GM10266 (cell line): ENCODE measurements around the gene CLIC1.

Experiments
- DNase-seq: peaks from one replicate; pipeline ENCODE4 v3.0.0; 2012; ENCODE audit errors: extremely low spot score
- CTCF ChIP-seq: IDR thresholded peaks from 2 replicates; pipeline ENCODE4 v1.5.1; 2012; ENCODE audit warnings: mild to moderate bottlenecking, low read depth; ENCODE audit not compliant: control insufficient read depth, insufficient read depth; ENCODE audit errors: missing control alignments

The CLIC1 gene

DNA sequence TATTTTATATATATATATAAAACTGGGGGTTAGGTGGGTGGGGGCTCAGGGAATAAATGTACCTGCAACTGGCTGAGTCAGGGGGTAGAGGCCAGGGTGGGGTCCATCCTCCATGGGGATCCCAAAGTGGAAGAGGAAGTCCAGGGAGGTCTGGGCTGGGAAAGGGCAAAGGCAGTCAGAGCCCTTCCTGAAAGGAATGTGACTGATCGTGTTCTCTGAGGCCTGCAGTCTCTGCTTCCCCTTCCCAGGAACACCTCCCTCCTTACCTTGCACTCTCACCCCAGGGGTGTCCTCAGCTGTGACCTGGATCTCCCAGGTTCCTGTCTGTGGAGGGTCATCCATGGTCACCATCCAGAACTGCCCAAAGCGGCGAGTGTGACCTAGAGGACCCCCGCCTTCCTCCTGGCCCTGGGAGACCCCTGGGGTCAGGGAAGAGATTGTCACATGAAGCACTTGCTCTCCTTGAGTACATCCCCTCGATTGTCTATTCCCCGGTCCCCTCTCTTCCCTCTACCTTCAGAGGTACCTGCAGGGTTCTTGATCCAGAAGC lies 30.8 kb upstream of the CLIC1 start:
- DNase-seq = no peak
- TF ChIP-seq CTCF = no peak

GRCh38 chr6:31765910-31766794 lies 29.8 kb upstream of the CLIC1 start:
- DNase-seq = no peak
- TF ChIP-seq CTCF = no peak

DNA sequence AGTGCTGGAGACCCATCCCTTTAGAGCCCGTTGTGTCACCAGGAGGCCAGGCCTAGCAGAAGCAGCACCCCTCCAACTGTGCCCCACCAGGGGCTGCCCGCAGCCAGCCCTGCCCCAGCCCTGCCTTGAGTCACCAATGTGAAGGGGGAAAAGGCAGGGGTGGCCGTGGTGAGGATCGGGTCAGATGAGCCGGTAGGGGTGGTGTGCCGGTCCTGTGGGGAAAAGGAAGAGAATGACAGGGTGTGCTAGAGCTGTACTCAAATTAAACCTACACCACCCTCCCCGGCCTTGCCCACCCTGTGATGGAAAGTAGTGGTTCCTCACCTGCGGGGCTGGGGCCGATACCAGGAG lies 29.2 kb upstream of the CLIC1 start:
- no peak for DNase-seq
- TF ChIP-seq CTCF = no peak

DNA sequence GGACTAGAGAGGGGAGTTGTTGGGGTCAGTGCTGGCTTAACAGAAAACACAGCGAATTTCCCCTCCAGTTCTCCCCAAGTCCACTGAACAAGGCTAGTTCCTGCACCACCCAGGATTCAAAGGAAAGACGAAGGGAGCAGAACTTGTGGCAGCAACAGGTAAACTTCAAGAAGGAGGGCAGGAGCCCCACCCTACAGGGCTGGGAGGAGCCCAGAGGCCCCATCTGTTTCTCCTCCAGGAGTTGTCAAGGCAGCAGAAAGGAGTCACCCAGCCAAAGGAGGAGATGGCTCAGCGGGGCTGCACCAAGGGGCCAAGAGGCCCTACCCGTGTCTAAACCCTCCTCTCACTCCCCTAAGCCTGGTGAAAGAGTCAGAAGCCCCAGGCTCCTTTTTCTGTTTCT lies 27.9 kb upstream of the CLIC1 start:
- DNase-seq = no peak
- no peak for TF ChIP-seq CTCF

- DNase-seq = no peak
- no peak for TF ChIP-seq CTCF
Observed at GRCh38 chr6:31763619-31763940, 27.2 kb upstream of the CLIC1 start.

GRCh38 chr6:31762878-31763618 lies 26.7 kb upstream of the CLIC1 start:
- DNase-seq = no peak
- TF ChIP-seq CTCF = no peak

- DNase-seq = no peak
- no peak for TF ChIP-seq CTCF
Observed at GRCh38 chr6:31762356-31762755, 26.0 kb upstream of the CLIC1 start, which contains the start of gene SAPCD1. Gene SAPCD1, plus strand, starts transcription at chr6:31762656. Its CDS starts 399 bp downstream, at chr6:31763055.
